Activated CD4-positive, alpha-beta T cell treated with anti-CD3 and anti-CD28 coated beads, Interleukin-2, amount 10 ng/mL, durations not matched to agents 24 days and 14 days (primary cell): ENCODE results near the gene DPP10. TPM values are rescaled to one million over a fixed set of nuclear protein-coding genes. Genes with fewer than 3 reads are reported as not detected.

Source experiments
- DNase-seq: peaks from one replicate; pipeline ENCODE4 v3.0.0; 2022
- H3K27ac Mint-ChIP-seq: one replicate; pipeline ENCODE4 v1.8.0; 2022; ENCODE audit warnings: mild to moderate bottlenecking, mixed read lengths
- H3K27me3 Mint-ChIP-seq: one replicate; pipeline ENCODE4 v1.8.0; 2022; ENCODE audit warnings: mixed read lengths
- H3K36me3 Mint-ChIP-seq: one replicate; pipeline ENCODE4 v1.8.0; 2022; ENCODE audit warnings: low read depth, mild to moderate bottlenecking, mixed read lengths
- H3K4me1 Mint-ChIP-seq: one replicate; pipeline ENCODE4 v1.8.0; 2021; ENCODE audit warnings: mixed read lengths
- H3K4me3 Mint-ChIP-seq: one replicate; pipeline ENCODE4 v1.8.0; 2022; ENCODE audit warnings: mild to moderate bottlenecking, moderate library complexity, mixed read lengths
- H3K9me3 Mint-ChIP-seq: one replicate; pipeline ENCODE4 v1.8.0; 2021; ENCODE audit warnings: mixed read lengths
- intact Hi-C: fragments of 100-400 bp; cut with micrococcal nuclease; formaldehyde crosslinking; loops from one replicate; pipeline ENCODE4 v1.15.1; 2023
- total RNA-seq: library from RNA; stranded (reverse); gene quantifications from 2 replicates; pipeline ENCODE4 v1.2.3, GENCODE V29; 2022

DPP10 gene
- total RNA-seq, 1 donor from 2014 or later, result not detected

DNA sequence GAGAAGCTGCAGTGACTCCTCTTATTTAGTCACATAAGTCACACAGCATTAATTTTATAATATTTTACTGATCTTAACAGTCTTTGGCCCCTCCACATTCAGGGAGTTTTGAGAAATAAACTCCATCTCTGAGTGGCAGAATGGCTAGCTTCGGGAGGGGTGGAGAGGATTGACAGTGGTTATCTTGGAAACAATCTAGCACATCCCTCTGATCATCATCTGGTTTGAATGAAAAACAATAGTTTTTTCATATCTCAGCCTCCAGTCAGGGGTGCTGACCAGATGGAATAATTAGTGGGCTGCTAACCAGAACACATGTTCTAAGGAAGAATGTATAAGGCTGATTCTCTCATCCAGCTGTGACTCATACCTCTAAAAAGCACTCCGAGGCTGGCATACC, 477.5 kb downstream of the DPP10 start:
- Mint-ChIP-seq H3K27me3 (no peaks in the 10 kb centered on the region), H3K4me3 (no peak overlapping the region), H3K9me3 (peaks cover 5% of the 10 kb centered on the region), H3K27ac (no peak overlapping the region), H3K36me3 (no peaks in the 10 kb centered on the region), H3K4me1 (no peaks in the 10 kb centered on the region)
- intact Hi-C loops, result no loop called here
- DNase-seq, result no peak

DNA sequence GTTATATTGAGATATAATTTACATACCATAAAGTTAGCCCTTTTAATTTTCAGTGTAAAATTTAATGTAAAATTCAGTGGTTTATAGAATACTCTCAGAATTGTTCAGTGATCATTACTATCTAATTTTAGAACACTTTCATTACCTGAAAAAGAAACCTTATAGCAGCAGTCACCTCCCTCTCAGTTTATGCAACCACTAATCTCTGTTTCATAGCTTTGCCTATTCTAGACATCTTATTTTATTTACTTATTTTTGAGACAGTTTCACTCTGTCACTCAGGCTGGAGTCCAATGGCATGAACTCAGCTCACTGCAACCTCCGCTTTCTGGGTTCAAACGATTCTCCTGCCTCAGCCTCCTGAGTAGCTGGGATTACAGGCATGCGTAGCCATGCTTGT, 479.6 kb downstream of the DPP10 start:
- Mint-ChIP-seq H3K27me3 (no peaks in the 10 kb centered on the region), H3K36me3 (no peaks in the 10 kb centered on the region), H3K27ac (no peak overlapping the region), H3K4me1 (no peaks in the 10 kb centered on the region), H3K9me3 (no peaks in the 10 kb centered on the region), H3K4me3 (no peak overlapping the region)
- intact Hi-C loops, result no loop called here
- DNase-seq, result no peak

DNA sequence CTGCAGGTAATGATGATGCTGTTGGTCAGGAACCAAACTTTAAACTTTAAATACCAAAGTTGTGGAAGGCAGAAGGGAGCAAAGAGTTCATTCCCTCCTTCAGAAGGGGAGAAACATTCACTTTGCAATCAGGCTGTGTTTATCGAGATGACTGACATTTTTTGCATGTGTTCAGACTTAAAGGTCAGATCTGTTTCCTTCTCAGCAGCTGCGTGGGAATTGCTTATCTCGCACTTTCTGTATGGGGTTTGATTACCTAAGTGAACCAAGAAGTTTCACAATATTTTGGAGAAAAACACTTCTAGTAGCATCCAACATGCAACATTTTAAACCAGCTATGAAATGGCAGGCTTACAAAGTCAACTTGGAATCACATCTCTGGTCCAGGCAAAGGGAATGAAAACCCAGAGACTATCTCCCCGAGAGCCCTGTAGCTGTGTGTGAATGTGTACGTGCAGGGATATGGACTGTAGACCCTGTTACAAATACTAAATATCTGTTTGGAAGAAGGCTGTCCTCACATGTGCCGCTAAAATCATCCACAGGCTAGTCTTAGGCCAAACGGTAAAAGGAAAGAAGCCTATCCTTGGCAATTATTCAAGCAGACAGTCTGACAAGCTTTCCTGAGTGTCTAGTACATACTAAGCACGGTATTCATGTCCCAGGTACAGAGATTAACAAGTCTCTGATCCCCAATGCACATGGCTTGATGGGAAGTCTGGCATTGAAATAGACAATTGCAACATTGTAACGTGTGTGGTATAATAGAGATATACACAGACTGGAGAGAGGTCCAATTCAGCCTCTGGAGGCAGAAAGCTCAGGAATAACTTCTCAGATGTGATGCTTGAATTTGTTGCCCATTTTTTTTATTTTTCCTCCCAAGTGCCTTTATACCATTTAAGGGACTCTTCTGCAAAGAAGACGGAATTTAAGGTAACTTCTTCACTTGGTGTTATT, 483.1 kb downstream of the DPP10 start:
- no peaks in the 10 kb centered on the region for H3K36me3 Mint-ChIP-seq
- H3K27ac Mint-ChIP-seq, result no peak overlapping the region
- no peaks in the 10 kb centered on the region for H3K9me3 Mint-ChIP-seq
- no peaks in the 10 kb centered on the region for H3K27me3 Mint-ChIP-seq
- DNase-seq, result no peak
- H3K4me3 Mint-ChIP-seq, result no peak overlapping the region
- no peaks in the 10 kb centered on the region for H3K4me1 Mint-ChIP-seq
- intact Hi-C loops, result no loop called here

DNA sequence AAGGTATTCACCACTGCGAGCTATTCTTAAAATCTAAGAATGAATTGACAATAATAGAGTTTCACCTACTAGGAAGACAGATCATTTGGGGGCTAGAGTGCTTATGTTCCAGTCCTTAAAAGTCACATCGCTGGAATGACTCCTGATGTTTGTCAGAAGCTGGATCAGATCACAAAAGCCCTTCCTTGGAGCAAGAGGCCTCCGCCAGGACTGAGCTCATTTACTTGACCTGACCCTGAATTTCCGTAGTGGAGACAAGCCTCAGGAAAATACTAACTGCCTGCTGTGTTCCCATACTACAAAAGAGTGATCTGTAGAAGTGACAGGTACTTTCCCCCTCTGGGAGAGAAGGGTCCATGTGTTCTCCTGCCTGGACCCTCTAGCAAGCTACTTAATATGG, 483.9 kb downstream of the DPP10 start:
- Mint-ChIP-seq H3K4me3 (no peak overlapping the region), H3K4me1 (no peaks in the 10 kb centered on the region), H3K9me3 (no peaks in the 10 kb centered on the region), H3K36me3 (no peaks in the 10 kb centered on the region), H3K27me3 (no peaks in the 10 kb centered on the region), H3K27ac (no peak overlapping the region)
- no peak for DNase-seq
- intact Hi-C loops, result no loop called here

DNA sequence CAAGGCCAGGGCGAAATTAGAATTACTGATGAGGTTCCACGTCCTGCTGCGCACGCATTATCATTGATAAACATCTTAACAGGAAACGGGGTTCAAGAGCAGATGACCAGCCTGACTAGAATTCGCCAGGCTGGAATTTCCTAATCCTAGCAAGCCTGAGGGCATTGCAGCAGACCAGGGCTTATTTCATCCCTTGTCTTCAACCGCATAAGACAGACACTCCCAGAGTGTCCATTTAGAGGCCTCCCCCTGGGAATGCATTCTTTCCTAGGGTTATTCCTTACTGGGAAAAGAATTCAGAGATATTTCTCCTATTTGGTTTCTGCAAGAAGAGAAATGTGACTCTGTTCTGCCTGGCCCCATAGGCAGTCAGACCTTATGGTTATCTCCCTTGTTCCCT, 486.8 kb downstream of the DPP10 start:
- DNase-seq, result no peak
- Mint-ChIP-seq H3K4me1 (no peaks in the 10 kb centered on the region), H3K4me3 (no peak overlapping the region), H3K27me3 (no peaks in the 10 kb centered on the region), H3K36me3 (no peaks in the 10 kb centered on the region), H3K9me3 (no peaks in the 10 kb centered on the region), H3K27ac (no peak overlapping the region)
- intact Hi-C loops, result no loop called here

DNA sequence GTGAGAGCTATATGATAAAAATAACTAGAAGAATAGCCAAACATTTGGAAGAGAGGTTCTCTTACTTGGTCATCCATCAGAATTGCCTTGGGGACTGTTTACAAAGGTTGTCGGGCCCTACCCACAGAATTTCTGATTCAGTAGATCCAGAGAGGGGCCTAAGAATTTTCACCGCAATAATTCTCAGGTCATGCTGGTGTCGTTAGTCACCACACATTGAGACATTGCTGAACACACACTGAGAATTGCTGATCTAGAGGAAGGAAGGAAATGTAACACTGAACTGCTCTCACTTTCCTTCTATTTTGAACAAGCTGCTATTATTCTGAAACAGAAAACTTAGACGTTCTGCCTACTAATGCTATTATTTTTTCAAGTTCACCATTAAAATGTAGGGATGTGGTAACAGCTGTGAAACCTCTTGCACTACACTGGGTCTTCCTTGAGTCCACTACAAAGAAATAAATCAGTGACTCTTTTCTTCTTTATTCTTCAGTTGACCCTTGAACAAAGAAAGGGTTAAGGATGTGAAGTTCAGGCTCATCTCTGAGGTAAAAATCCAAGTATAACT, 491.3 kb downstream of the DPP10 start:
- H3K9me3 Mint-ChIP-seq, result no peaks in the 10 kb centered on the region
- no peak overlapping the region for H3K4me3 Mint-ChIP-seq
- intact Hi-C loops, result no loop called here
- H3K27ac Mint-ChIP-seq, result no peak overlapping the region
- no peaks in the 10 kb centered on the region for H3K27me3 Mint-ChIP-seq
- no peaks in the 10 kb centered on the region for H3K36me3 Mint-ChIP-seq
- no peaks in the 10 kb centered on the region for H3K4me1 Mint-ChIP-seq
- DNase-seq, result no peak

DNA sequence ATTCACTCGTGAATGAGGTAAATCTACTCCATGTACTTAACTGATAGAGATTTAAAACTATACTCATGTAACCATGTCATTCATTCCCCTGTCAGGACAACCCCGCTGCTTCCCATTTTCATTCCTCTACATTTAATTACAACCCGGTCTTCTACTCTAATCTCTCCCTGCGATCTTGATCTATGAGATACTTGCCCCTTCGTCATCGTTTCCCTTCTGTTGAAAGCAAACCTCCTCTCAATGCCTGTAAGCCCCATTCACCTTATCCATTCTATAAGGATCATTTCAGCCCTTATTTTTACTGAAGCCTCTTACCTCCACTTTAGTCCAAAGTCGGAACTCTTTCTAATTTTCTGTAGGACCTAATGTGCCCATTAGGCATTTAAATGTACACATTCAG, 492.6 kb downstream of the DPP10 start:
- DNase-seq, result no peak
- no peak overlapping the region for H3K27ac Mint-ChIP-seq
- intact Hi-C loops, result no loop called here
- no peak overlapping the region for H3K4me3 Mint-ChIP-seq
- no peaks in the 10 kb centered on the region for H3K36me3 Mint-ChIP-seq
- no peaks in the 10 kb centered on the region for H3K4me1 Mint-ChIP-seq
- H3K27me3 Mint-ChIP-seq, result no peaks in the 10 kb centered on the region
- no peaks in the 10 kb centered on the region for H3K9me3 Mint-ChIP-seq

DNA sequence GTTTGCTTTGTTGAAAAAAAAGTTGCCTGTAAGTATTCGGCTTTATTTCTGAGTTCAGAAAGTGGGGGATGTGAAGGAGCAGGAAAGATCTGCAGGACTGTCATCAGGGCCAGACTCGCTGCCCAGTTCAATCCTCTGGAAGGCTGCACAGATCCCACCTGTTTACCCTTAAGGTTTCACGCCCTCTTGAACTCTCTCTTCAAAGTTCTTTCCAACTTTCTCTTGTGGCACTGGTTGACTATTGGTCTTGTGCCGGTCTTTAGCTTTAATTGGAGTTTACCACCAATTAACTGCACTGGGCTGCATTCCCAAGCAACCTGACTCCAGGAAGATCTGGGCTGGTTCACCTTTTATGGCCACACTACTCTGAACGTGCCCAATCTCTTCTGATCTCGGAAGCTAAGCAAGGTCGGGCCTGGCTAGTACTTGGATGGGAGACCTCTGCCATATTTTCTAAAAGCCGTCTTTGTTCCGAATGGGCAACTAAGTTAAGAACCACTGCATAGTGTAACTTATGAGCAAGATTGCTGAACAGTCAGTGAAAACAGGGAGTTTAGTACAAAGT, 495.0 kb downstream of the DPP10 start:
- no peaks in the 10 kb centered on the region for H3K4me1 Mint-ChIP-seq
- no peaks in the 10 kb centered on the region for H3K27me3 Mint-ChIP-seq
- H3K27ac Mint-ChIP-seq, result no peak overlapping the region
- DNase-seq, result no peak
- intact Hi-C loops, result no loop called here
- no peak overlapping the region for H3K4me3 Mint-ChIP-seq
- H3K9me3 Mint-ChIP-seq, result no peaks in the 10 kb centered on the region
- H3K36me3 Mint-ChIP-seq, result no peaks in the 10 kb centered on the region

DNA sequence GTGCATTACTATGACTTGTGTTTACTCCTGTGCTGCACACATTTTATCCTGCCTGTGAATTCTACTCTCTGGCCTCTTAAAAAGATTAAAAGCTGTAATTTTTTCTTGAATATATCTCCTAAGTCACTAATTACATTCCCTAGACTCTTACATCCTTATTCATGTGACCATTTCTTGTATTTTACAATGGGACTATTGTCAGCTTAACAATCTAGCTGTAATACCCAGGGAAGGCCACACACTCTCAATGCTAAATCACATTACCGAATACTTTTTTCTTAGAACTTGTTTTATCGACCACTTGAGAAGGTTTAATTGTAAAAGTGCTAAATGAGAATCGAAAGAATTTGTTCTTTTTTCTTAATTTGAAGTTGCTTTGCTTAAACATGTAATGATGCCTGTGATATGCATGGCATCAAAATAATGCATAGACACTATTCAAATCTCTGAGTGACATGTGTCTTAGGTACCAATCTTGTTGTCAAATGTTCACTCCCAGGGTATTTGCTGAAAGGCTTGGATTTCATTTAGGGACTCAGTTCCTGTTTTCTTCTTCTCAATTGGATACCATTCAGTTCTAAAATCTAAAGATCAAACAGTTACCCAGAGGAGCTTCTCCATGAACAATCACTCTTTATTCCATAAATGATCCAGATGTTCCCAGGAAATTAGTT, 498.5 kb downstream of the DPP10 start:
- Mint-ChIP-seq H3K27me3 (no peaks in the 10 kb centered on the region), H3K27ac (no peak overlapping the region), H3K4me3 (no peak overlapping the region), H3K36me3 (no peaks in the 10 kb centered on the region), H3K9me3 (no peaks in the 10 kb centered on the region), H3K4me1 (no peaks in the 10 kb centered on the region)
- intact Hi-C loops, result no loop called here
- DNase-seq, result no peak

DNA sequence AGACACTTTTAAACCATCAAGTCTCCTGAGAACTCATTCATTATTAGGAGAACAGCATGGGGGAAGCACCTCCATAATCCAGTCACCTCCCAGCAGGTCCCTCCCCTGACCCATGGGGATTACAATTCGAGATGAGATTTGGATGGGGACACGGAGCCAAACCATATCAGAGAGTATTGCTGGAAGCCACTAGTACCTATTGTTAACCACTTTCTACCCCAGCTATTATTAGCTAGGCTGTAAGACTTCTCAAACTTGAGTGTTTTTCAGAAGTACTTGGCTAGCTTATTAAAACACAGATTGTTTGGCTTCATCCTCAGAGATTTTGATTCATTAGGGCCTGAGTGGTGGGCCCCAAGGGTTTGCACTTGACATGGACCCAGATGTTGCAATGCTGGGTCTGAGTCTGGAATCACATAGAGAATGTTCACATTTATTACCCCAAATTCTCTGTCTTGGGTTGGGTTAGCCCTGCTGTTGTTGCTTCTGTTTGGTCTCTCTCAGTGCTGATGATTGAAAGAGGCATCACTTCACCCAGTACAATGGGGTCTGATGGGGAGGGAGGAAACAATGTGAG, 506.9 kb downstream of the DPP10 start:
- DNase-seq, result no peak
- Mint-ChIP-seq H3K4me1 (no peaks in the 10 kb centered on the region), H3K27me3 (no peaks in the 10 kb centered on the region), H3K4me3 (no peak overlapping the region), H3K9me3 (no peaks in the 10 kb centered on the region), H3K36me3 (no peaks in the 10 kb centered on the region), H3K27ac (no peak overlapping the region)
- intact Hi-C loops, result no loop called here

DNA sequence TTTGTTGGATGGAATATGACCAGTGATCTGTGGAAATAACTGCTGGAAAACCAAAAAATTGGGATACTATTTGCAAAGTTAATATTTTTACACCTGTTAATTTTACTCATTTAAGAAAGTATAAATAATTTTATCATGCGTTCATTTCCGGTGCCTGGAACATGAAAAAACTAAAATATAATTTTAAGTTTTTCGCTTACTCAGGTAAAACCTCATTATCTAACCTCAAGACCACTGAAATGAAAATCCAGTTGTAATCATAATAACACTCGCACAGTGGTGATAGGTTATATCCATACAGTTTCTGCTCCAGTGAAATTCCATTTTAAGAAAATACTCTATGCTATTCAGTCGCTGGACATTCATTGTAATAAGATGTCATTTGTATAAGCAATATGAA, 517.9 kb downstream of the DPP10 start:
- Mint-ChIP-seq H3K27me3 (no peaks in the 10 kb centered on the region), H3K4me3 (no peak overlapping the region), H3K36me3 (no peaks in the 10 kb centered on the region), H3K27ac (no peak overlapping the region), H3K9me3 (no peaks in the 10 kb centered on the region), H3K4me1 (no peaks in the 10 kb centered on the region)
- no peak for DNase-seq
- intact Hi-C loops, result no loop called here

DNA sequence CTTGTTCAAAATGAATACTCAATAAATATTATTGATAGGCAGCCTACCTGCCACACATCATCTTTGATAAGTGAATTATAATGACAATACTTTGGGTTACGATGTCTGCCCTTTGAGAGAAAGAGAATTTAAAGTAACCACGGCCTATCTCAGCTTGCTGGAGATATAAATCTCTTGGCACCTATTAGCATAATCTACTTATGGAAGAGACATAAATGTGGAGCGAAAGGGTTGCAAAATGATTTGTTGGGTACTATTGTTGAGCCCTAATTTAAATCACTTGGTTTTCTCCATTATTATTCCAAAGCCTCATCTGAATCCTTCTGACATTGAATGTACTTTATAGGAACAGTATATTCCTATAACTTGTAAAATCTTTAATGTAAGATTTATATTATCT, 520.1 kb downstream of the DPP10 start:
- Mint-ChIP-seq H3K9me3 (no peaks in the 10 kb centered on the region), H3K27ac (no peak overlapping the region), H3K4me1 (no peaks in the 10 kb centered on the region), H3K4me3 (no peak overlapping the region), H3K27me3 (no peaks in the 10 kb centered on the region), H3K36me3 (no peaks in the 10 kb centered on the region)
- intact Hi-C loops, result no loop called here
- no peak for DNase-seq

DNA sequence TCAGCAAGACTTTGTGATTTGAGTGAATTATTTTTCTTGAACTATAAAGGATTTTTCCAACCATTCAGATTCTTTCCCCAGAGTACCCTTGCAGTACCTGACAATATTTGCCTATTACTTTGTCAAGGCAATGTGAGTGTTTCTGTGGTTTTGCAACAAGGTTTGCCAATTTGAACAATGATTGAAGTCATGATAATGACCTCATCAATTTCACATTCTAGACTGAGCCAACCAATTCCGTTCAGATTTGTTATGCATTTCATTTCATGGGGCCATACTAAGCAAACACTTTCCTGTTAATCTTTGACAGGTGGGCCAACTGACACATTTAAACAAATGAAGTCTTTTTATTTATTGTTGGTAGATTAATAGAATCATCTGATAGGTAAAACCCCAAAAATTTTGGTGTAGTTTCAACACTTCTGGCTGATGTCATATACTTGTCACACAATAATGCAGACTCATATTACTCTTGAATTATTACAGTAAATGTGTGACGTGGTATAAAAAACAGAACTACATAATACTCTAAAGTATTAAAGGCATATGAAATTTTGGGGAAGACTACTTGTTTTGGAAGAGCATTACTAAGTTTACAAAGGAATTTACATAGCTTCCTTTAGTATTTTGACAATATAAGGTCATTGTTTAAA, 526.4 kb downstream of the DPP10 start:
- Mint-ChIP-seq H3K4me3 (no peak overlapping the region), H3K4me1 (no peaks in the 10 kb centered on the region), H3K9me3 (no peaks in the 10 kb centered on the region), H3K36me3 (no peaks in the 10 kb centered on the region), H3K27ac (no peak overlapping the region), H3K27me3 (no peaks in the 10 kb centered on the region)
- intact Hi-C loops, result no loop called here
- no peak for DNase-seq
